Measurements from ENCODE around the gene ENTHD1.

DNA sequence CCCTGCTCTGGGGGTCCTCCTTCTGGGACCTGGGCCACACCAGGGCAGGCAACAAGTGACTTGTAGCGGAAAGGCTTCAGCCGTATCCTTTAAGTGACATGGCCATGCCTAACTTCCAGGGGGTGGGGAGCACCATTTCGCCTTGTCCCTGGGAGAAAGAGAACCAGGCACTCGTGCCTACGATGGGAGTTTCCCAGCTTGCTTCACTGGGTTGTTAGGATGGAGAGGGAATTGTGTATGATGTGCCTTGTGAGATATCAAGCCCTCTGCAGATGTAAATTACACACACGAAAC lies 171.6 kb downstream of the ENTHD1 start:
- TF ChIP-seq CTCF (IDR thresholded peaks at IDR 0.05) (no peak), POLR2A (IDR thresholded peaks at IDR 0.05) (no peak)

Measured in uterus (tissue), 2 donors.